ENCODE measurements around the gene XRN2. TPM values are rescaled to one million over a fixed set of nuclear protein-coding genes. Genes with fewer than 3 reads are reported as not detected.

XRN2 gene
- total RNA-seq, 1 donor from 2014 or later: 31.4 TPM

GRCh38 chr20:21302664-21303060, 469 bp upstream of the XRN2 start:
- ATAC-seq: no peak

- ATAC-seq: no peak
Observed at GRCh38 chr20:21303872-21304586, 898 bp downstream of the XRN2 start.

- no peak for ATAC-seq
Observed at GRCh38 chr20:21308340-21308739, 5.2 kb downstream of the XRN2 start.

- no peak for ATAC-seq
Observed at GRCh38 chr20:21309678-21310467, 6.7 kb downstream of the XRN2 start.

- no peak for ATAC-seq
Observed at GRCh38 chr20:21312813-21313474, 9.8 kb downstream of the XRN2 start.

GRCh38 chr20:21315138-21315537, 12.0 kb downstream of the XRN2 start:
- ATAC-seq: peak; percentile 62

- no peak for ATAC-seq
Observed at GRCh38 chr20:21322083-21322710, 19.1 kb downstream of the XRN2 start.

GRCh38 chr20:21322921-21323331, 19.8 kb downstream of the XRN2 start:
- ATAC-seq: no peak

- peak; percentile 91 for ATAC-seq
Observed at GRCh38 chr20:21323640-21324039, 20.5 kb downstream of the XRN2 start.

GRCh38 chr20:21324126-21324525, 21.0 kb downstream of the XRN2 start:
- ATAC-seq: no peak

- no peak for ATAC-seq
Observed at GRCh38 chr20:21325296-21325695, 22.2 kb downstream of the XRN2 start.

- no peak for ATAC-seq
Observed at GRCh38 chr20:21326700-21327099, 23.6 kb downstream of the XRN2 start.

- ATAC-seq: no peak
Observed at GRCh38 chr20:21336455-21337151, 33.5 kb downstream of the XRN2 start.

GRCh38 chr20:21338291-21338690, 35.2 kb downstream of the XRN2 start:
- no peak for ATAC-seq

GRCh38 chr20:21339499-21339898, 36.4 kb downstream of the XRN2 start:
- no peak for ATAC-seq

GRCh38 chr20:21340991-21341697, 38.0 kb downstream of the XRN2 start:
- ATAC-seq: no peak

GRCh38 chr20:21342656-21343345, 39.7 kb downstream of the XRN2 start:
- no peak for ATAC-seq

GRCh38 chr20:21344206-21344900, 41.2 kb downstream of the XRN2 start:
- no peak for ATAC-seq

- ATAC-seq: no peak
Observed at GRCh38 chr20:21344961-21345360, 41.8 kb downstream of the XRN2 start.

- no peak for ATAC-seq
Observed at GRCh38 chr20:21352703-21353102, 49.6 kb downstream of the XRN2 start.
